Panc1 (cell line): ENCODE measurements around the gene IGSF5. TPM values are rescaled to one million over a fixed set of nuclear protein-coding genes. Genes with fewer than 3 reads are reported as not detected.

ENCODE experiments used
- ATAC-seq: fragments of 200-7000 bp; cut with Tn5 transposase; 2 replicates; pipeline ENCODE4 v1.9.1; 2020; ENCODE audit warnings: mild to moderate bottlenecking, moderate library complexity
- BruUV-seq: library from RNA; stranded (reverse); fragments of 400-500 nt; replicated peaks from 2 replicates; lab custom pipeline; 2021; lab: Mats Ljungman, UMichigan
- CTCF ChIA-PET: fragments of 300-600 bp; sonication (Branson Sonifier 250); formaldehyde crosslinking; loops from one replicate; lab custom pipeline; 2022; ENCODE audit warnings: antibody characterized with exemption; lab: Charles Lee
- POLR2A ChIA-PET: fragments of 300-600 bp; sonication (Branson Sonifier 250); formaldehyde crosslinking; loops from one replicate; lab custom pipeline; 2022; ENCODE audit warnings: antibody characterized with exemption; lab: Charles Lee
- DNase-seq: peaks from one replicate; pipeline ENCODE4 v3.0.0-alpha.2; 2010; ENCODE audit warnings: low read depth, low spot score
- H3K27ac ChIP-seq: 2 replicates; pipeline ENCODE4 v1.5.1; 2011; ENCODE audit warnings: mild to moderate bottlenecking, low read length, inconsistent platforms
- H3K27me3 ChIP-seq: fragments of 200-500 bp; sonication (Bioruptor generic); 2 replicates; pipeline ENCODE4 v1.6.0; 2014; ENCODE audit warnings: low read length, inconsistent platforms; ENCODE audit not compliant: control insufficient read depth, insufficient read depth
- H3K36me3 ChIP-seq: fragments of 200-500 bp; sonication (Bioruptor generic); 2 replicates; pipeline ENCODE4 v1.5.1; 2014; ENCODE audit warnings: inconsistent platforms, mild to moderate bottlenecking, low read length, moderate library complexity; ENCODE audit not compliant: control insufficient read depth, insufficient read depth
- H3K4me1 ChIP-seq: 2 replicates; pipeline ENCODE4 v1.5.1; 2011; ENCODE audit warnings: inconsistent platforms, mild to moderate bottlenecking, low read length, moderate library complexity; ENCODE audit not compliant: control insufficient read depth, insufficient read depth
- H3K4me3 ChIP-seq, 2 experiments: 2 replicates each; pipeline ENCODE4 v1.5.1; 2011 to 2012; ENCODE audit warnings: low read depth in 2 of 2, low read length in 2 of 2, mild to moderate bottlenecking in 2 of 2, inconsistent platforms in 1 of 2, moderate library complexity in 1 of 2
- H3K9me3 ChIP-seq: fragments of 200-500 bp; sonication (Bioruptor generic); 2 replicates; pipeline ENCODE4 v1.5.1; 2014; ENCODE audit warnings: low read depth, mild to moderate bottlenecking, inconsistent platforms, low read length, moderate library complexity; ENCODE audit not compliant: control insufficient read depth, insufficient read depth
- CTCF ChIP-seq: fragments of 450-650 bp; IDR thresholded peaks from 2 replicates; pipeline ENCODE4 v1.5.1; 2017; ENCODE audit warnings: mild to moderate bottlenecking
- POLR2AphosphoS5 ChIP-seq: IDR thresholded peaks from 2 replicates; pipeline ENCODE4 v1.6.1; 2012; ENCODE audit warnings: mild to moderate bottlenecking, low read depth, low read length, moderate library complexity
- REST ChIP-seq, 2 experiments: IDR thresholded peaks; 2 replicates each; pipeline ENCODE4 v1.6.1; 2011 to 2012; ENCODE audit warnings: low read depth in 2 of 2, control low read depth in 1 of 2, low read length in 1 of 2, mild to moderate bottlenecking in 1 of 2, moderate library complexity in 1 of 2; ENCODE audit not compliant: insufficient read depth in 1 of 2
- SIN3A ChIP-seq: IDR thresholded peaks from 2 replicates; pipeline ENCODE4 v1.6.1; 2012; ENCODE audit warnings: low read depth, mild to moderate bottlenecking, low read length, moderate library complexity, borderline replicate concordance; ENCODE audit not compliant: insufficient read depth
- TCF7L2 ChIP-seq: IDR thresholded peaks from 2 replicates; pipeline ENCODE4 v1.6.1; 2011; ENCODE audit warnings: mild to moderate bottlenecking, low read depth, low read length, inconsistent platforms
- in situ Hi-C: cut with HindIII; loops from 2 replicates; pipeline ENCODE4 v1.10.0; 2016; ENCODE audit warnings: low sequenced_read_pairs, low pct_unique_long_range_greater_than_20kb
- intact Hi-C: fragments of 100-400 bp; cut with micrococcal nuclease; formaldehyde crosslinking; loops from one replicate; pipeline ENCODE4 v1.10.0; 2022; ENCODE audit not compliant: unreplicated experiment
- total RNA-seq: library from RNA; stranded (reverse); gene quantifications from one replicate; pipeline ENCODE4 v1.2.1, GENCODE V29; 2021; ENCODE audit not compliant: unreplicated experiment

The IGSF5 gene
- total RNA-seq, 1 experiment from 2014 or later = not detected

- ATAC-seq = no peak
- in situ Hi-C loops = no loop called here
- BruUV-seq = no TSS peak
- no peak overlapping the region for H3K27ac ChIP-seq
- CTCF ChIA-PET = no interaction called here
- DNase-seq = no peak
- intact Hi-C loops = no loop called here
- no peak for TF ChIP-seq SIN3A
- TF ChIP-seq TCF7L2 = no peak
- no peak for TF ChIP-seq CTCF
- no peak for TF ChIP-seq POLR2AphosphoS5
- no peak for TF ChIP-seq REST (IDR thresholded peaks at IDR 0.05; ENCODE audit: insufficient read depth in 1 of 2, low read depth in 2 of 2, low read length in 1 of 2)
- no peaks in the 10 kb centered on the region for H3K9me3 ChIP-seq
- H3K36me3 ChIP-seq = no peaks in the 10 kb centered on the region
- H3K27me3 ChIP-seq = no peaks in the 10 kb centered on the region
- H3K4me1 ChIP-seq = no peaks in the 10 kb centered on the region
- POLR2A ChIA-PET = no interaction called here
- H3K4me3 ChIP-seq = no peak overlapping the region
Measured at GRCh38 chr21:39781331-39781730, 36.3 kb downstream of the IGSF5 start.

- ChIA-PET POLR2A (no interaction called here), CTCF (interaction anchor here (0.6 to 1.2 kb wide), 2 partner anchors 9 to 331 kb away, joined by 9 read pairs; no protein-coding TSS in a partner anchor)
- DNase-seq (peak; percentile 22), ATAC-seq (peak; percentile 98)
- Histone ChIP-seq H3K4me1 (no peaks in the 10 kb centered on the region), H3K4me3 (no peak overlapping the region), H3K27me3 (no peaks in the 10 kb centered on the region), H3K27ac (no peak overlapping the region), H3K9me3 (no peaks in the 10 kb centered on the region), H3K36me3 (no peaks in the 10 kb centered on the region)
- intact Hi-C loops = loop anchor here (1.0 kb wide), 1 partner anchor 332 kb away; no protein-coding TSS in a partner anchor
- no peak for TF ChIP-seq POLR2AphosphoS5
- no peak for TF ChIP-seq SIN3A
- no peak for TF ChIP-seq TCF7L2
- peak; percentile 87 for TF ChIP-seq CTCF
- no peak for TF ChIP-seq REST (IDR thresholded peaks at IDR 0.05; ENCODE audit: insufficient read depth in 1 of 2, low read depth in 2 of 2, low read length in 1 of 2)
- BruUV-seq = no TSS peak
- in situ Hi-C loops = no loop called here
Measured at GRCh38 chr21:39788383-39788782, 43.4 kb downstream of the IGSF5 start.
